ENCODE measurements around the gene SASS6.

SASS6 gene

DNA sequence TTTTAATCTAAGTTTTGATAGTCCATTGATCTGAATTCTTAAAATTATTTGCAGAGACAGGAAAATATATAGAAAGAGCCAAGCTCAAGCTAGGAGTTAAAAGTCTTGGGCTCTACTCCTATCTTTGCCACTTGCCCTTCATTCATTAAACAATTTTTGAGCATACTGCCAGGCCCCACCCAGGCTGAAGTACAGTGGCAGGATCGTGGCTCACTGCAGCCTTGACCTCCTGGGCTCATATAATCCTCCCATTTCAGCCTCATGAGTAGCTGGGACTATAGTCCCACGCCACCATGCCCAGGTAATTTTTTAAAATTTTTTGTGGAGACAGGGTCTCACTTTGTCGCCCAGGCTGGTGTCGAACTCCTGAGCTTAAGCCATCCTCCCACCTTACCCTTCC lies 8.5 kb upstream of the SASS6 start:
- no peak for DNase-seq (ENCODE audit: low spot score)
- no peak for TF ChIP-seq CTCF (IDR thresholded peaks at IDR 0.05; ENCODE audit: extremely low read depth, missing control alignments)

GRCh38 chr1:100137602-100138001 lies 4.9 kb upstream of the SASS6 start:
- no peak for TF ChIP-seq CTCF (IDR thresholded peaks at IDR 0.05; ENCODE audit: extremely low read depth, missing control alignments)
- DNase-seq (ENCODE audit: low spot score): no peak

DNA sequence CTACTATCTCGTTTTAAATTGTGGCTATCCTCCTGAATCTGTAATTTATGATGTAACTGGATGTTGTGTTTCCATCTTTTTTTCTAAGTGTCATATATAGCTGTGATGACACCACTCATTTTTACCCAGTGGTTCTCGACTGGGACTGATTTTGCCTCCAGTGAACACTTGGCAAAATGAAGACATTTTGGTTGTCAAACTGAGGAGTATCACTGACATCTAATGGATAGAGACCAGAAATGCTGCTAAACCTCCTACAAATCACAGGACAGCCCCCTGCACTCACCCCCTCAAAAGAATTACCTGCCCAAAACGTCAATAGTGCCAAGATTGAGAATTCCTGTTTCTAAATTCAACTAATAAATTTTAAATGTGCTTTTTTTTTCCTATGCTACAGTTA lies 2.1 kb upstream of the SASS6 start:
- TF ChIP-seq CTCF (IDR thresholded peaks at IDR 0.05; ENCODE audit: extremely low read depth, missing control alignments): no peak
- no peak for DNase-seq (ENCODE audit: low spot score)

- TF ChIP-seq CTCF (IDR thresholded peaks at IDR 0.05; ENCODE audit: extremely low read depth, missing control alignments): no peak
- no peak for DNase-seq (ENCODE audit: low spot score)
Measured at GRCh38 chr1:100131623-100132022, 1.1 kb downstream of the SASS6 start.

DNA sequence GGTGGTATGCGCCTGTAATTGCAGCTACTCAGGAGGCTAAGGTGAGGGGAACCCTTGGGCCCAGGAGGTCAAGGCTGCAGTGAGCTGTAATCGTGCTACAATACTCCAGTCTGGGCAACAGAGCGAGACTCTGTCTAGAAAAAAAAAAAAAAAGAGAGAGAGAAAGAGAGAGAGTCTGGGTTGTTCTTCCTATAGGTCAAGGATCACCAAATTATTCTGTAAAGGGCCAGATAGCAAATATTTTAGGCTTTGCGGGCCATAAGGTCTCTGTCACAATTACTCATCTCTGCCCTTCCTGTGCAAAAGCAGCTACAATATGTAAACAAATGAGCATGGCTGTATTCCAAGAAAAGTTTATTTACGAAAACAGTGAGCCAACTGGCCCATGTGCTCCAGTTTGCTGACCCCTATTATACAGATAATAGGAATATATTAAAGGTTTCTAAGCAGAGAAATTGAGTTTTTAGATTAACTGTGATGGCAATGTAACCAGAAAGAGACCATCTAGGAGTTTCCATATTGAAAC lies 2.1 kb downstream of the SASS6 start:
- DNase-seq (ENCODE audit: low spot score): no peak
- TF ChIP-seq CTCF (IDR thresholded peaks at IDR 0.05; ENCODE audit: extremely low read depth, missing control alignments): no peak

DNA sequence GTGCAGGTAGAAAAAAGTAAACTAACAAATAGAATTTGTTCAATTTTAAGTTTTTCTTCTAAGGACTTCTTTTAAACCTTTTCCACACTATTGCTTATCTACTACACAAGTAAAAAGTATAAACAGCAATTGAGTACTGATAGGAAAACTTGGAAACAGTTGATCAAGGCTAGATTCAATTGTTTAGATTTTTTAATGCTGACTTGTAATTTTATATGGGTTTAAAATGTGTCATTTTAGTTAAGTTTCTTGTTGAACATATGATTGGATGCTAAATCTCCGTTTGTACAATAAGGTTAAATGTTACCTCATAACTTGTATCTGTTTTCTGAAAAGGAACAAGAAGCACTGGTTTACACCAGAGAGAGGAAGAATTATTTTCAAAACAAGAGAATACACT lies 5.5 kb downstream of the SASS6 start:
- TF ChIP-seq CTCF (IDR thresholded peaks at IDR 0.05; ENCODE audit: extremely low read depth, missing control alignments): no peak
- DNase-seq (ENCODE audit: low spot score): no peak

DNA sequence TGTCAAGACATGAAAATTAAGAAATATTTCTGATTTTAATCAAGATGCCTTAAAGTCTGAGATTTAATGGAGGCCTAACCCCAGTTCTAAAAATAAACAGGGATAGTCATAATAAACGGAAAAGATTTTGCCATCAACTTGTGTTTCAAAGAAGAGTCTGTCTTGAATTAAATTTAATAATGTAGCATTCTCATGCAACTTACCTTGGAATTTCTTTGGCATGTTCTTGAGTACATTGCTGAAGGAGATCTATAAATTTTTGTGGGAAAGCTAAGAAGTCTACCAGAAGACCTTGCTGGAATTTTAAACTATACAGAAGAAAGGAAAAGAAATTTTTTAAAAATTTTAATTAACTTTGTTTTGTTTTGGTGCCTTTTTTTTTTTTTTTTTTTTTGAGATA lies 10.6 kb downstream of the SASS6 start:
- DNase-seq (ENCODE audit: low spot score): no peak
- no peak for TF ChIP-seq CTCF (IDR thresholded peaks at IDR 0.05; ENCODE audit: extremely low read depth, missing control alignments)
